Prostate gland (tissue), 2 donors: ENCODE measurements around the gene MAP2K7.

ENCODE experiments used
- CTCF ChIP-seq, 4 experiments: fragments of 200-600 bp in 2 of 4; fragments of 450-650 bp in 2 of 4; sonication (generic) in 2 of 4; IDR thresholded peaks; 1 replicate in 3 of 4; 2 replicates in 1 of 4; pipeline ENCODE4 v1.5.1; 2016 to 2019; ENCODE audit warnings: antibody characterized with exemption in 4 of 4, mild to moderate bottlenecking in 2 of 4, moderate library complexity in 2 of 4
- POLR2A ChIP-seq: fragments of 450-650 bp; IDR thresholded peaks from one replicate; pipeline ENCODE4 v1.6.1; 2016; ENCODE audit warnings: antibody characterized with exemption, mild to moderate bottlenecking

- TF ChIP-seq CTCF (IDR thresholded peaks at IDR 0.05) (no peak), POLR2A (no peak)
Observed at GRCh38 chr19:7883105-7883504, 20.6 kb upstream of the MAP2K7 start.
